Astrocyte (in vitro differentiated cells and primary cell): ENCODE measurements around the gene RPL37A. TPM values are rescaled to one million over a fixed set of nuclear protein-coding genes. Genes with fewer than 3 reads are reported as not detected.

Experiments
- DNase-seq: peaks from one replicate; pipeline ENCODE4 v3.0.0-alpha.2; 2010; ENCODE audit warnings: low read depth
- FAIRE-seq: peaks from 2 replicates; lab custom pipeline; 2011; peaks lifted over from hg19 to GRCh38; lab: Jason Lieb, UNC
- H2AFZ ChIP-seq: 2 replicates; pipeline ENCODE4 v1.6.0; 2012; ENCODE audit warnings: low read depth, low read length, inconsistent platforms
- H3K27ac ChIP-seq: 2 replicates; pipeline ENCODE4 v1.5.1; 2011; ENCODE audit warnings: low read depth, low read length, inconsistent platforms
- H3K27me3 ChIP-seq: 2 replicates; pipeline ENCODE4 v1.6.0; 2011; ENCODE audit warnings: low read length, inconsistent platforms; ENCODE audit not compliant: insufficient read depth
- H3K36me3 ChIP-seq: 2 replicates; pipeline ENCODE4 v1.5.1; 2011; ENCODE audit warnings: low read length, inconsistent platforms; ENCODE audit not compliant: insufficient read depth
- H3K4me1 ChIP-seq: 2 replicates; pipeline ENCODE4 v1.5.1; 2011; ENCODE audit warnings: low read length, inconsistent platforms; ENCODE audit not compliant: insufficient read depth
- H3K4me2 ChIP-seq: 2 replicates; pipeline ENCODE4 v1.6.0; 2012; ENCODE audit warnings: low read length, inconsistent platforms
- H3K4me3 ChIP-seq: 2 replicates; pipeline ENCODE4 v1.5.1; 2011; ENCODE audit warnings: low read depth, mild to moderate bottlenecking, low read length, inconsistent platforms; ENCODE audit not compliant: insufficient read depth
- H3K79me2 ChIP-seq: 2 replicates; pipeline ENCODE4 v1.6.0; 2012; ENCODE audit warnings: mild to moderate bottlenecking, low read length, inconsistent platforms; ENCODE audit not compliant: insufficient read depth
- H3K9ac ChIP-seq: 2 replicates; pipeline ENCODE4 v1.6.0; 2012; ENCODE audit warnings: mild to moderate bottlenecking, low read length, inconsistent platforms
- H3K9me3 ChIP-seq: 2 replicates; pipeline ENCODE4 v1.5.1; 2012; ENCODE audit warnings: low read depth, mild to moderate bottlenecking, low read length, inconsistent platforms; ENCODE audit not compliant: insufficient read depth
- H4K20me1 ChIP-seq: 2 replicates; pipeline ENCODE4 v1.6.0; 2012; ENCODE audit warnings: low read length, inconsistent platforms; ENCODE audit not compliant: insufficient read depth
- H3K27ac Mint-ChIP-seq: one replicate; pipeline ENCODE4 v1.8.0; 2021; ENCODE audit warnings: mild to moderate bottlenecking, mixed read lengths; ENCODE audit not compliant: unreplicated experiment
- H3K27me3 Mint-ChIP-seq: one replicate; pipeline ENCODE4 v1.8.0; 2021; ENCODE audit warnings: low read depth, mixed read lengths; ENCODE audit not compliant: unreplicated experiment
- H3K36me3 Mint-ChIP-seq: one replicate; pipeline ENCODE4 v1.8.0; 2021; ENCODE audit warnings: low read depth, mixed read lengths; ENCODE audit not compliant: unreplicated experiment
- H3K4me1 Mint-ChIP-seq: one replicate; pipeline ENCODE4 v1.8.0; 2021; ENCODE audit warnings: low read depth, mixed read lengths; ENCODE audit not compliant: unreplicated experiment
- H3K4me3 Mint-ChIP-seq: one replicate; pipeline ENCODE4 v1.8.0; 2021; ENCODE audit warnings: mild to moderate bottlenecking, moderate library complexity, mixed read lengths; ENCODE audit not compliant: unreplicated experiment
- H3K9me3 Mint-ChIP-seq: one replicate; pipeline ENCODE4 v1.8.0; 2021; ENCODE audit warnings: mild to moderate bottlenecking, mixed read lengths; ENCODE audit not compliant: unreplicated experiment
- EZH2 ChIP-seq: IDR thresholded peaks from 2 replicates; pipeline ENCODE4 v1.6.1; 2012; ENCODE audit warnings: mild to moderate bottlenecking, low read length, inconsistent platforms; ENCODE audit not compliant: insufficient read depth
- total RNA-seq: library from RNA; stranded (reverse); gene quantifications from 2 replicates; pipeline ENCODE4 v1.2.1, GENCODE V29; 2021
- TF ChIP-seq, protein P1 (sequence below): IDR thresholded peaks from 2 replicates; pipeline ENCODE4 v1.5.1; 2011; ENCODE audit warnings: low read depth, mild to moderate bottlenecking, inconsistent platforms, low read length, moderate library complexity; ENCODE audit not compliant: insufficient read depth

Gene RPL37A
- total RNA-seq, 1 donor from 2014 or later: 2,632 TPM

DNA sequence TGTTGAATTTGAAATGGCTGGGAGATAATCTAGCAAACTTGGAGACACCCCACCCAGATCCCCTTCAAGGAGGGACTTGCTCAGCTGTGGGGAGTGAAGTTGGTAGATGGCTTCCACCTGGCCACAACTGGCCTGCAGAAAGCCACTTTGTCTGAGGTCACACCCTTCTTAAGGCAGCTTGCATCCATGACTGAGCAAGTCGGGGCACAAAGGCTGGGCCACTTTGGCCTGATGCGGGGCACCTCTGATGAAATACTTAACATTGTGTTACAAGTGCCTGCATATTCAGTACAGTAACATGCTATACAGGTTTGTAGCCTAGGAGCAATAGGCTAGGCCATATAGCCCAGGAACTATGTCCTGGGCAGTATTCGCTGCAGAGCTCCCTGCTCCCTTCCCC lies 13.4 kb upstream of the RPL37A start:
- FAIRE-seq: no peak
- Histone ChIP-seq H2AFZ (no peak overlapping the region), H3K27ac (no peak overlapping the region), H3K79me2 (no peaks in the 10 kb centered on the region), H3K9ac (no peak overlapping the region), H3K9me3 (no peaks in the 10 kb centered on the region), H3K4me1 (peaks cover 8% of the 10 kb centered on the region), H3K27me3 (no peaks in the 10 kb centered on the region), H3K36me3 (peaks cover 10% of the 10 kb centered on the region), H4K20me1 (no peaks in the 10 kb centered on the region), H3K4me3 (no peak overlapping the region), H3K4me2 (no peak overlapping the region)
- no peak for TF ChIP-seq EZH2
- TF ChIP-seq, protein P1, sequence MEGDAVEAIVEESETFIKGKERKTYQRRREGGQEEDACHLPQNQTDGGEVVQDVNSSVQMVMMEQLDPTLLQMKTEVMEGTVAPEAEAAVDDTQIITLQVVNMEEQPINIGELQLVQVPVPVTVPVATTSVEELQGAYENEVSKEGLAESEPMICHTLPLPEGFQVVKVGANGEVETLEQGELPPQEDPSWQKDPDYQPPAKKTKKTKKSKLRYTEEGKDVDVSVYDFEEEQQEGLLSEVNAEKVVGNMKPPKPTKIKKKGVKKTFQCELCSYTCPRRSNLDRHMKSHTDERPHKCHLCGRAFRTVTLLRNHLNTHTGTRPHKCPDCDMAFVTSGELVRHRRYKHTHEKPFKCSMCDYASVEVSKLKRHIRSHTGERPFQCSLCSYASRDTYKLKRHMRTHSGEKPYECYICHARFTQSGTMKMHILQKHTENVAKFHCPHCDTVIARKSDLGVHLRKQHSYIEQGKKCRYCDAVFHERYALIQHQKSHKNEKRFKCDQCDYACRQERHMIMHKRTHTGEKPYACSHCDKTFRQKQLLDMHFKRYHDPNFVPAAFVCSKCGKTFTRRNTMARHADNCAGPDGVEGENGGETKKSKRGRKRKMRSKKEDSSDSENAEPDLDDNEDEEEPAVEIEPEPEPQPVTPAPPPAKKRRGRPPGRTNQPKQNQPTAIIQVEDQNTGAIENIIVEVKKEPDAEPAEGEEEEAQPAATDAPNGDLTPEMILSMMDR: no peak
- Mint-ChIP-seq H3K36me3 (peaks cover 9% of the 10 kb centered on the region), H3K4me1 (peaks cover 18% of the 10 kb centered on the region), H3K9me3 (no peaks in the 10 kb centered on the region), H3K27ac (peak overlapping the region; percentile 34), H3K27me3 (no peaks in the 10 kb centered on the region), H3K4me3 (no peak overlapping the region)
- DNase-seq: no peak

DNA sequence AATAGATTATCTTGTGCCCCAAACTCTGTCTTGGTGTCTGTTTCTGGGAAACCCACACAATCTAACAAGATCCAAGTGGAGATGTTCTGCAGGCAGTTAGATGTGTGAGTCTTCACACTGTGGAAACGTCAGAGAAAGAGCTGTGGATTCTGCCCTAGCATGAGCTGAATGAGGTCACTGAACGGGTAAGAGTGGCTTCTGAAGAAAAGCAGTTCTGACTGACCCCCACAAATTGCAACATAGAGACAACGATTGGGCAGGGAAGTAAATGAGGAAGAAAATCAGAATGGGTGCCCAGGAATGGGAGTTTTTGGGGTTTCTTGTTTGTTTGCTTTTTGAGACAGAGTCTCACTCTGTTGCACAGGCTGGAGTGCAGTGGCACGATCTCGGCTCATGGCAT lies 12.9 kb upstream of the RPL37A start:
- FAIRE-seq (no peak), DNase-seq (no peak)
- H3K9me3 Mint-ChIP-seq: no peaks in the 10 kb centered on the region
- H3K27me3 ChIP-seq: no peaks in the 10 kb centered on the region
- H2AFZ ChIP-seq: no peak overlapping the region
- peak overlapping the region; percentile 57 for H3K4me3 Mint-ChIP-seq
- no peak overlapping the region for H3K4me2 ChIP-seq
- no peaks in the 10 kb centered on the region for H3K79me2 ChIP-seq
- peaks cover 10% of the 10 kb centered on the region for H3K4me1 ChIP-seq
- no peak overlapping the region for H3K4me3 ChIP-seq
- no peaks in the 10 kb centered on the region for H3K9me3 ChIP-seq
- H3K27ac Mint-ChIP-seq: no peak overlapping the region
- TF ChIP-seq, protein P1: no peak
- TF ChIP-seq EZH2: no peak
- H3K4me1 Mint-ChIP-seq: peaks cover 18% of the 10 kb centered on the region
- H3K36me3 ChIP-seq: peaks cover 10% of the 10 kb centered on the region
- H3K9ac ChIP-seq: no peak overlapping the region
- no peaks in the 10 kb centered on the region for H4K20me1 ChIP-seq
- peaks cover 4% of the 10 kb centered on the region for H3K36me3 Mint-ChIP-seq
- no peak overlapping the region for H3K27ac ChIP-seq
- H3K27me3 Mint-ChIP-seq: no peaks in the 10 kb centered on the region

DNA sequence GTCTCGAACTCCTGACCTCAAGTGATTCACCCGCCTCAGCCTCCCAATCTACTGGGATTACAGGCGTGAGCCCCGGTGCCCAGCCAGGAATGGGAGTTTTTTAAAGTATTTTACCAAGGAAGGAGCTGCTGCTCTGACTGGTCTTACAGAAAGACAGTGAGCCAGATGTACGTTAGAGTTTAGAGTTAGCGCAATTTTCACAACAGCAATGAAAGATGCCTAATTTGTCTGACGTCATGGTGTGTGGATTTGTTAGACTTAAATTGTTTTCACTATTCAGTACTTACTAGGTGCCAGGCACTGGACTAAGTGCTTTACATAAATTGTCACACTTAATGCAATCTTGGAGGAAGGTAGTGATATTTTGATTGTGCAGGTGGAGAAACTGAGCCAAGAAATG lies 12.4 kb upstream of the RPL37A start:
- no peak overlapping the region for H3K27ac Mint-ChIP-seq
- Histone ChIP-seq H3K4me3 (no peak overlapping the region), H3K36me3 (peaks cover 10% of the 10 kb centered on the region), H3K27me3 (no peaks in the 10 kb centered on the region), H3K9me3 (no peaks in the 10 kb centered on the region), H3K4me1 (peaks cover 10% of the 10 kb centered on the region), H3K27ac (no peak overlapping the region), H2AFZ (no peak overlapping the region), H3K4me2 (no peak overlapping the region), H3K79me2 (no peaks in the 10 kb centered on the region), H3K9ac (no peak overlapping the region), H4K20me1 (no peaks in the 10 kb centered on the region)
- TF ChIP-seq EZH2: no peak
- TF ChIP-seq, protein P1: no peak
- peaks cover 3% of the 10 kb centered on the region for H3K36me3 Mint-ChIP-seq
- H3K27me3 Mint-ChIP-seq: no peaks in the 10 kb centered on the region
- FAIRE-seq (peak; percentile 39), DNase-seq (no peak)
- no peak overlapping the region for H3K4me3 Mint-ChIP-seq
- H3K4me1 Mint-ChIP-seq: peaks cover 18% of the 10 kb centered on the region
- H3K9me3 Mint-ChIP-seq: no peaks in the 10 kb centered on the region
